ENCODE measurements around the gene LMNB1. TPM values are rescaled to one million over a fixed set of nuclear protein-coding genes. Genes with fewer than 3 reads are reported as not detected.

Gene LMNB1
- total RNA-seq, 1 experiment from 2014 or later, result 211 TPM

DNA sequence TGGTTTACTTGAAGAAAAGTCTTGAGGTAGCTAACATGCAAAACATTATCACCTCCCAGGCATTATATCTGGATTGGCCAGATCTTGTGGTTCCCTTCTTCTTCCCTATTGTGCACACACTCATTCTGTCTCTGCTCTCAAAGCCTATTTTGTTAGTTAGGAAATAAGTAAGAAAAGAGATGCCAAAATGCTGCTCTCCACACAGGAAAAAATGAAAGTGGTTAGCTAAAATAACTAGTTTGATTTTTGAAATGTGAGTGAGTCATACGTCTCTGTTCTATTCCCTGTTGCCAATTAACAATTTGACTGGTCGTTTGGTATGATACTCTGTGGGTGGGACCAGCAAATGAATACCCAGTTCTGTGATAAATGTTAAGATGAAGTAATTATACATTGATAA, 28.1 kb downstream of the LMNB1 start:
- no peak overlapping the region for H2AFZ ChIP-seq (ENCODE audit: low read length)
- no peak overlapping the region for H2BK12ac ChIP-seq (ENCODE audit: insufficient read length, low read depth, low read length)
- H3K23me2 ChIP-seq (ENCODE audit: insufficient read length, low read depth, low read length, poor library complexity, severe bottlenecking), result no peaks in the 10 kb centered on the region
- no peak overlapping the region for H3K9ac ChIP-seq (ENCODE audit: extremely low read depth, insufficient read length, low read length)
- peaks cover 0 to 5% of the 10 kb centered on the region in 2 experiments; a peak in 3 of 4 replicates for H3K4me1 Mint-ChIP-seq
- no peak overlapping the region for H4K8ac ChIP-seq (replicated peaks; ENCODE audit: insufficient read length, low read depth, low read length)
- no peak overlapping the region for H2BK15ac ChIP-seq (ENCODE audit: low read depth, low read length)
- H3K4me1 ChIP-seq (ENCODE audit: insufficient read depth, low read length), result peaks cover 3% of the 10 kb centered on the region; the same call in 1 of the 2 replicates
- no peak overlapping the region for H3K18ac ChIP-seq (ENCODE audit: insufficient read length, low read depth, low read length)
- H4K5ac ChIP-seq (ENCODE audit: insufficient read length, low read depth, low read length), result no peak overlapping the region
- H3K4me2 ChIP-seq (ENCODE audit: insufficient read depth, insufficient read length, low read length), result no peak overlapping the region
- TF ChIP-seq, protein P1, sequence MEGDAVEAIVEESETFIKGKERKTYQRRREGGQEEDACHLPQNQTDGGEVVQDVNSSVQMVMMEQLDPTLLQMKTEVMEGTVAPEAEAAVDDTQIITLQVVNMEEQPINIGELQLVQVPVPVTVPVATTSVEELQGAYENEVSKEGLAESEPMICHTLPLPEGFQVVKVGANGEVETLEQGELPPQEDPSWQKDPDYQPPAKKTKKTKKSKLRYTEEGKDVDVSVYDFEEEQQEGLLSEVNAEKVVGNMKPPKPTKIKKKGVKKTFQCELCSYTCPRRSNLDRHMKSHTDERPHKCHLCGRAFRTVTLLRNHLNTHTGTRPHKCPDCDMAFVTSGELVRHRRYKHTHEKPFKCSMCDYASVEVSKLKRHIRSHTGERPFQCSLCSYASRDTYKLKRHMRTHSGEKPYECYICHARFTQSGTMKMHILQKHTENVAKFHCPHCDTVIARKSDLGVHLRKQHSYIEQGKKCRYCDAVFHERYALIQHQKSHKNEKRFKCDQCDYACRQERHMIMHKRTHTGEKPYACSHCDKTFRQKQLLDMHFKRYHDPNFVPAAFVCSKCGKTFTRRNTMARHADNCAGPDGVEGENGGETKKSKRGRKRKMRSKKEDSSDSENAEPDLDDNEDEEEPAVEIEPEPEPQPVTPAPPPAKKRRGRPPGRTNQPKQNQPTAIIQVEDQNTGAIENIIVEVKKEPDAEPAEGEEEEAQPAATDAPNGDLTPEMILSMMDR (conservative IDR thresholded peaks at IDR 0.05), result no peak
- peaks cover 19% of the 10 kb centered on the region; the same call in 1 of the 2 replicates for H3K79me2 ChIP-seq (ENCODE audit: insufficient read depth, low read length)
- H2AK5ac ChIP-seq (ENCODE audit: insufficient read length, low read length), result no peak overlapping the region
- H3K36me3 Mint-ChIP-seq (ENCODE audit: insufficient read depth in 1 of 3, low read depth in 3 of 3), result peaks cover 33 to 53% (median 46%) of the 10 kb centered on the region in 3 experiments; a peak in 6 of 7 replicates
- no peak overlapping the region for H2BK120ac ChIP-seq (ENCODE audit: low read depth, low read length, poor library complexity, severe bottlenecking)
- no peak overlapping the region for H3K27ac ChIP-seq (ENCODE audit: insufficient read length, low read depth, low read length)
- H3K9me3 ChIP-seq (ENCODE audit: control insufficient read depth, low read depth, low read length), result no peaks in the 10 kb centered on the region
- H3K4me3 Mint-ChIP-seq, result no peak overlapping the region
- no peak overlapping the region for H3T11ph ChIP-seq (ENCODE audit: low read length)
- no peaks in the 10 kb centered on the region for H4K20me1 ChIP-seq (ENCODE audit: control insufficient read depth, insufficient read depth, insufficient read length)
- H3K27ac Mint-ChIP-seq, result no peak overlapping the region
- no CpG with 5 or more reads among the region's 2 CpGs for WGBS (ENCODE audit: extremely low coverage, insufficient read length, low lambda C conversion rate)
- H3K9me3 Mint-ChIP-seq, result no peaks in the 10 kb centered on the region
- no peak overlapping the region for H2BK20ac ChIP-seq (ENCODE audit: low read depth, low read length, poor library complexity, severe bottlenecking)
- H3K27me3 ChIP-seq (ENCODE audit: insufficient read depth, low read length), result no peaks in the 10 kb centered on the region
- H4K91ac ChIP-seq (ENCODE audit: insufficient read length, low read depth, low read length), result no peak overlapping the region
- no peak overlapping the region for H3K23ac ChIP-seq (ENCODE audit: insufficient read length, low read depth, low read length)
- no peak for DNase-seq
- no peak overlapping the region for H3K14ac ChIP-seq (ENCODE audit: insufficient read depth, low read length)
- H3K56ac ChIP-seq (ENCODE audit: insufficient read length, low read depth, low read length), result no peak overlapping the region
- H2BK5ac ChIP-seq (ENCODE audit: insufficient read length, low read length), result no peak overlapping the region
- H3K27me3 Mint-ChIP-seq (ENCODE audit: low read depth), result no peaks in the 10 kb centered on the region
- peaks cover 6% of the 10 kb centered on the region for H3K79me1 ChIP-seq (ENCODE audit: insufficient read depth, low read depth, low read length, poor library complexity, severe bottlenecking)
- H3K4ac ChIP-seq (ENCODE audit: low read depth, low read length), result no peak overlapping the region

Data from H9 (cell line).